ENCODE measurements around the gene IFT81. TPM values are rescaled to one million over a fixed set of nuclear protein-coding genes. Genes with fewer than 3 reads are reported as not detected.

The IFT81 gene
- total and polyA plus RNA-seq, 7 donors: 1.8 to 42.7 (median 20.4) TPM

- Histone ChIP-seq H3K4me3 (no peak overlapping the region), H3K27me3 (no peaks in the 10 kb centered on the region), H3K27ac (no peak overlapping the region), H3K4me1 (peaks cover 0 to 10% (median 6%) of the 10 kb centered on the region in 4 donors), H3K36me3 (peaks cover 0 to 18% (median 3%) of the 10 kb centered on the region in 4 donors), H3K9me3 (no peaks in the 10 kb centered on the region)
- intact Hi-C loops (cut with DNase I): no loop called here
- no peak for DNase-seq
- 89 to 97% methylated on average over 3 of the region's 3 CpGs for WGBS, 2 donors
- TF ChIP-seq CTCF (IDR thresholded peaks at IDR 0.05) (no peak), POLR2AphosphoS5 (IDR thresholded peaks at IDR 0.05) (no peak), POLR2A (IDR thresholded peaks at IDR 0.05) (no peak), EP300 (IDR thresholded peaks at IDR 0.05) (no peak)
Measured at GRCh38 chr12:110171186-110171538, 47.0 kb downstream of the IFT81 start.

- Histone ChIP-seq H3K4me3 (no peak overlapping the region), H3K9me3 (no peaks in the 10 kb centered on the region), H3K27ac (no peak overlapping the region), H3K4me1 (peaks cover 0 to 15% (median 11%) of the 10 kb centered on the region in 4 donors), H3K36me3 (peaks cover 0 to 18% (median 3%) of the 10 kb centered on the region in 4 donors), H3K27me3 (no peaks in the 10 kb centered on the region)
- intact Hi-C loops (cut with DNase I): no loop called here
- WGBS, 2 donors: 94 to 96% methylated on average over 4 of the region's 4 CpGs
- no peak for DNase-seq
- TF ChIP-seq CTCF (IDR thresholded peaks at IDR 0.05) (no peak), POLR2A (IDR thresholded peaks at IDR 0.05) (no peak), EP300 (IDR thresholded peaks at IDR 0.05) (no peak), POLR2AphosphoS5 (IDR thresholded peaks at IDR 0.05) (no peak)
Measured at GRCh38 chr12:110171636-110172035, 47.5 kb downstream of the IFT81 start.

GRCh38 chr12:110174373-110174996 lies 50.3 kb downstream of the IFT81 start:
- H3K27me3 ChIP-seq: no peaks in the 10 kb centered on the region
- no peaks in the 10 kb centered on the region for H3K9me3 ChIP-seq
- no peak overlapping the region for H3K4me3 ChIP-seq
- no peak overlapping the region for H3K27ac ChIP-seq
- intact Hi-C loops (cut with DNase I): no loop called here
- no peak for DNase-seq
- TF ChIP-seq EP300 (IDR thresholded peaks at IDR 0.05) (no peak), POLR2A (IDR thresholded peaks at IDR 0.05) (no peak), CTCF (IDR thresholded peaks at IDR 0.05) (no peak), POLR2AphosphoS5 (IDR thresholded peaks at IDR 0.05) (no peak)
- WGBS, 2 donors: 74 to 84% methylated on average over 6 of the region's 6 CpGs
- H3K4me1 ChIP-seq: peaks cover 0 to 20% (median 17%) of the 10 kb centered on the region in 4 donors
- H3K36me3 ChIP-seq: peaks cover 0 to 2% (median 0%) of the 10 kb centered on the region in 4 donors

GRCh38 chr12:110175201-110175600 lies 51.0 kb downstream of the IFT81 start:
- H3K36me3 ChIP-seq: no peaks in the 10 kb centered on the region
- H3K4me1 ChIP-seq: peaks cover 0 to 20% (median 17%) of the 10 kb centered on the region in 4 donors
- no peak overlapping the region for H3K27ac ChIP-seq
- intact Hi-C loops (cut with DNase I): no loop called here
- WGBS, 2 donors: 89 to 90% methylated on average over 4 of the region's 4 CpGs
- no peaks in the 10 kb centered on the region for H3K9me3 ChIP-seq
- TF ChIP-seq EP300 (IDR thresholded peaks at IDR 0.05): no peak
- no peak for TF ChIP-seq CTCF (IDR thresholded peaks at IDR 0.05)
- TF ChIP-seq POLR2A (IDR thresholded peaks at IDR 0.05): no peak
- no peak for TF ChIP-seq POLR2AphosphoS5 (IDR thresholded peaks at IDR 0.05)
- no peak overlapping the region for H3K4me3 ChIP-seq
- no peaks in the 10 kb centered on the region for H3K27me3 ChIP-seq
- no peak for DNase-seq

- intact Hi-C loops (cut with DNase I): no loop called here
- H3K36me3 ChIP-seq: peaks cover 0 to 7% (median 0%) of the 10 kb centered on the region in 4 donors
- H3K4me1 ChIP-seq: peaks cover 0 to 26% (median 22%) of the 10 kb centered on the region in 4 donors
- H3K27me3 ChIP-seq: no peaks in the 10 kb centered on the region
- no peaks in the 10 kb centered on the region for H3K9me3 ChIP-seq
- DNase-seq: no peak
- 95 to 98% methylated on average over 1 of the region's 1 CpG for WGBS, 2 donors
- TF ChIP-seq POLR2A (IDR thresholded peaks at IDR 0.05) (no peak), CTCF (IDR thresholded peaks at IDR 0.05) (no peak), POLR2AphosphoS5 (IDR thresholded peaks at IDR 0.05) (no peak), EP300 (IDR thresholded peaks at IDR 0.05) (no peak)
- H3K27ac ChIP-seq: peak overlapping the region in 1 of 4 donors; percentile 25
- no peak overlapping the region for H3K4me3 ChIP-seq
Measured at GRCh38 chr12:110176745-110177144, 52.6 kb downstream of the IFT81 start.

Measured in sigmoid colon (tissue), 7 donors.